ENCODE results near the gene LRP6. TPM values are rescaled to one million over a fixed set of nuclear protein-coding genes. Genes with fewer than 3 reads are reported as not detected.

LRP6 gene
- total RNA-seq, 1 experiment from 2014 or later, result 28.1 TPM

- H3K27ac ChIP-seq (ENCODE audit: low read depth, low read length), result no peak overlapping the region
- ChIA-PET CTCF (no interaction called here), RAD21 (ENCODE audit: low non-redundant PET in 1 of 2, low total read pairs in 2 of 2, uncharacterized antibody in 2 of 2, unreplicated experiment in 2 of 2) (no interaction called here), POLR2A (no interaction called here)
- H3K79me2 ChIP-seq (ENCODE audit: insufficient read depth, low read length), result no peaks in the 10 kb centered on the region
- no peak for DNase-seq (ENCODE audit: low read depth, low spot score)
- intact Hi-C loops (cut with micrococcal nuclease), result no loop called here
- peaks cover 7 to 10% of the 10 kb centered on the region in 2 experiments; a peak in 3 of 4 replicates for H3K4me1 ChIP-seq (ENCODE audit: control insufficient read depth in 1 of 2, insufficient read depth in 2 of 2, low read length in 2 of 2)
- H2AFZ ChIP-seq (ENCODE audit: low read depth, low read length, poor library complexity, severe bottlenecking), result no peak overlapping the region
- no peaks in the 10 kb centered on the region for H3K9me3 ChIP-seq (ENCODE audit: control insufficient read depth in 1 of 2, insufficient read depth in 1 of 2, low read depth in 1 of 2, low read length in 2 of 2)
- TF ChIP-seq ATF3 (IDR thresholded peaks at IDR 0.05) (no peak), CEBPB (IDR thresholded peaks at IDR 0.05; ENCODE audit: low read depth) (no peak), YY1 (IDR thresholded peaks at IDR 0.05; ENCODE audit: extremely low read depth, insufficient replicate concordance, low read depth, low read length) (no peak), ZNF274 (IDR thresholded peaks at IDR 0.05; ENCODE audit: low read depth, low read length) (no peak), SRF (IDR thresholded peaks at IDR 0.05; ENCODE audit: low read depth) (no peak), EGR1 (IDR thresholded peaks at IDR 0.05; ENCODE audit: low read depth) (no peak), REST (IDR thresholded peaks at IDR 0.05; ENCODE audit: low read depth) (no peak), EZH2phosphoT487 (IDR thresholded peaks at IDR 0.05; ENCODE audit: borderline replicate concordance) (no peak), CTCF (IDR thresholded peaks at IDR 0.05 in 2 of 3, conservative IDR thresholded peaks at IDR 0.05 in 1 of 3; ENCODE audit: borderline replicate concordance in 1 of 3, insufficient read depth in 1 of 3, low read depth in 2 of 3, low read length in 2 of 3) (no peak), TCF7L2 (IDR thresholded peaks at IDR 0.05; ENCODE audit: borderline replicate concordance, extremely low read depth, insufficient read depth, insufficient read length) (no peak), ZFX (IDR thresholded peaks at IDR 0.05) (no peak), RAD21 (IDR thresholded peaks at IDR 0.05; ENCODE audit: low read depth) (no peak), ELF1 (IDR thresholded peaks at IDR 0.05; ENCODE audit: borderline replicate concordance, low read depth) (no peak), ZBTB33 (IDR thresholded peaks at IDR 0.05; ENCODE audit: extremely low read depth, insufficient replicate concordance, low read length) (no peak), SP1 (IDR thresholded peaks at IDR 0.05; ENCODE audit: low read depth) (no peak), CBX3 (IDR thresholded peaks at IDR 0.05; ENCODE audit: low read depth) (no peak)
- no peaks in the 10 kb centered on the region for H3K36me3 ChIP-seq (ENCODE audit: control insufficient read depth in 1 of 2, insufficient read depth in 2 of 2, low read length in 2 of 2)
- no peaks in the 10 kb centered on the region for H4K20me1 ChIP-seq (ENCODE audit: insufficient read depth)
- no peak overlapping the region for H3K4me3 ChIP-seq (replicated peaks in 1 of 2; ENCODE audit: low read depth in 1 of 2, low read length in 2 of 2)
- BruUV-seq (replicated peaks), result no TSS peak
- H3K4me2 ChIP-seq (ENCODE audit: low read length), result no peak overlapping the region
- H3K27me3 ChIP-seq (ENCODE audit: insufficient read depth, low read length), result no peaks in the 10 kb centered on the region
- H3K9ac ChIP-seq (ENCODE audit: low read length), result no peak overlapping the region
- ATAC-seq, result no peak
- no peaks in the 10 kb centered on the region for H3K9me2 ChIP-seq (ENCODE audit: insufficient read depth)
These were observed 178.7 kb downstream of the LRP6 start for GRCh38 chr12:12088147-12088546.

All from HCT116 (cell line).